GM19395 (cell line): ENCODE data around the gene DUSP22.
"Not testable (repeated sequence)": the region's sequence is repeated elsewhere in the genome, so short reads cannot be mapped to it uniquely, and the experiment has no call there.

ENCODE experiments used
- ATAC-seq: cut with Tn5 transposase; IDR thresholded peaks from one replicate; pipeline ENCODE4 v1.9.1; 2021; ENCODE audit warnings: mild to moderate bottlenecking, moderate library complexity; ENCODE audit not compliant: unreplicated experiment

The DUSP22 gene

DNA sequence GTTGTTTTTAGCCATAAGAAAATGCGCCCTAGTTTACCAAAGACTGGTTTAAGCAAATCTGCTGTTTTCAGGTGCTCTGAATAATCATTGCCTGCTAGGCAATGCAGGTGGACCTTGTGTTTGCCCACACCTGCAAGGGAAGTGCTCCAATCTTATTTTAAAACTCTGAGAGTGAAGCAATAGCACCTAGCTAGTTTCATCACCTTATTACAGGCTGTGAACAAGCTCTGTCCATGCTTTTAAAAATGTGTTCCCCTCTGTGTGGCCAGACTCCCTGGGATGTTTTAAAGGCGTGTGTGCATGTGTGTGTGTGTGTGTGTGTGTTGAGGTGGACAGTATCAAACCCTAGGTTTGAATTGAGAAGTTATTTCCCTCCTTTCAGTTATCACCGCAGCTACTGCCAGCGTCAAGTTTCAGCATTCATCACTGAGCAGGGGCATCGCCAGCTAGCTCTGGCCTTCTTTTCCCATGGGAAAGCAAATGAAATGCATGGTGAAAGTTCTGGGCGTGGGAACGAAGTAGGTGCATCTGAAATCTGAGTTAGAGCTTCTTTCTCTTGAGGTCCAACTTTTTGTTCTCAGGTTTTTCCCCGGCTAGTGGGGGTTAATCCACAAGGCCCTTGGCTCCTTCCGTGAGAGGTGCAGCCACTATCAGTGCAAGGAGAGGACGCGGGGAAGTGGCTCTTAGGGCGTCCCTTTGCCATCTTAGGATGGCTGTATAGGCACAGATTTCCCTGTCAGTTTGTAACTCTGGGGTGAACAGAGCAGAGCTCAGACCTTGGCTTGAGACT lies 30.8 kb downstream of the DUSP22 start:
- ATAC-seq: no peak

DNA sequence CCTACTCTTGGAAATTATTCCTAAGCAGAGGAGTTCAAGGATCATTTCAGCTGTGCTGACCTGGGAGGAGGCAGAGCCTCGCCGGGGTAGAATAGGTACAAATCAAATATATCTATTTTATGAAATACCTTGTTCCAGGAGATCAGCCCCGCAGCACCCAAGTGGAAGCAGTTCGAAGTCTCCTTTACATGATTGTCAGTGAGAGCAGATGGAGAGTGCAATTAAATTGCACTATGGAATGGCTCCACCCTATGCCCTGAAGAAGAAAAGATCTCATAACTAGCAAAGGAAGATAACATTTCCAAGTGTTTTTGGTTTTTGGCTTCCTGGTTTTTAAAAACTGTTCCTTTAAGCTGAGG lies 31.4 kb downstream of the DUSP22 start:
- no peak for ATAC-seq

DNA sequence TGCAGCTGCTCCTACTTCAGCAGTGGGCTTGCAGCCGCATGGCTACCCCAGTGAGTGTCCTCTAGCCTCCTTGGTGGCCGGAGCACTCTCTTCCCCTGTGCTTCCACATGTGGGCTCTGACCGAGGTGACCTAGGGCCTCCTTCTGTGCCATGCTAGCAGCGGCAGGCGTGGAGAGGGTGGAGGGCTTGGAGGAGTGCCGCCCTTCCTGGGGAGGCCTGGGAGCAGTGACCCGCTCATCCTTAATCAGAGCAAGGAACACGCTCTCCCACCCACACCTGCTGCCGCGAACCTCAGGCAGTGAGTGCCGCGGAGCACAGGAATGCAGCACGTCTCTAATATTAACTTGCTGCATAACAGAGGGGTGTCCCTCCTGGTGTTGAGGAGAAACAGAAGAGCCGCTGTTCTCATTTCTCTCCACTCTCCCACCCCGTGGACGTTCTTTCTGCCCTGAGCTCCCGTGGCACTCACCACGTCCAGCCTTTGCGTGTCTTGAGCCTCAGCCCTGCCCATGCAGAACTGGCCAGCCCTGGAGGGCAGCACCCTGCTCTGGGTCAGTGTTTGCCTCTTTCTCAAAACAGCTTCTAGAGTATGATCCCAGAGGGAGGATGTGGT lies 31.9 kb downstream of the DUSP22 start:
- no peak for ATAC-seq

DNA sequence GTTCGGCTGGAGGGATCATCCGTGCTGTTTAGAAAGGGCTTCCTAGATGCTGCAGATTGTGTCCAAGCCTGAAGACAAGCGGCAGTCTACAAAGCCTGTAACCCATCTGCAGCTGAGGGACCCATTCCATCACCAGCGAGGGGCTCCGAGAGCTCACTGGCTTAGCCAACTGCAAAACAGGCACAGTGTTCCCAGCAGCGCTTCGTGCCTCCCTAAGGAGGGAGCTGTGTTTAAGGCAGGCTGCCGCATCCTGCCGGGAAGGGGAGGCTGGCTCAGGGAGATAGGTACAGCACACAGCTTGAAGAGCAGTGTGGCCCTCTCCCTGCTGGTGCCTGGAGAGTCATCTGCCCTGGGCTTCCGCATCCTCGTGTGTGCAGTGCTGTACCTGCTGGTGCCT lies 32.4 kb downstream of the DUSP22 start:
- ATAC-seq: no peak

DNA sequence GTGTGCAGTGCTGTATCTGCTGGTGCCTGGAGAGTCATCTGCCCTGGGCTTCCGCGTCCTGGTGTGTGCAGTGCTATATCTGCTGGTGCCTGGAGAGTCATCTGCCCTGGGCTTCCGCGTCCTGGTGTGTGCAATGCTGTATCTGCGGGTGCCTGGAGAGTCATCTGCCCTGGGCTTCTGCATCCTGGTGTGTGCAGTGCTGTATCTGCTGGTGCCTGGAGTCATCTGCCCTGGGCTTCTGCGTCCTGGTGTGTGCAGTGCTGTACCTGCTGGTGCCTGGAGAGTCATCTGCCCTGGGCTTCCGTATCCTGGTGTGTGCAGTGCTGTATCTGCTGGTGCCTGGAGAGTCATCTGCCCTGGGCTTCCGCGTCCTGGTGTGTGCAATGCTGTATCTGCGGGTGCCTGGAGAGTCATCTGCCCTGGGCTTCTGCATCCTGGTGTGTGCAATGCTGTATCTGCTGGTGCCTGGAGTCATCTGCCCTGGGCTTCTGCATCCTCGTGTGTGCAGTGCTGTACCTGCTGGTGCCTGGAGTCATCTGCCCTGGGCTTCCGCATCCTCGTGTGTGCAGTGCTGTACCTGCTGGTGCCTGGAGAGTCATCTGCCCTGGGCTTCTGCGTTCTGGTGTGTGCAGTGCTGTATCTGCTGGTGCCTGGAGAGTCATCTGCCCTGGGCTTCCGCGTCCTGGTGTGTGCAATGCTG lies 33.0 kb downstream of the DUSP22 start:
- not testable (repeated sequence) for ATAC-seq

DNA sequence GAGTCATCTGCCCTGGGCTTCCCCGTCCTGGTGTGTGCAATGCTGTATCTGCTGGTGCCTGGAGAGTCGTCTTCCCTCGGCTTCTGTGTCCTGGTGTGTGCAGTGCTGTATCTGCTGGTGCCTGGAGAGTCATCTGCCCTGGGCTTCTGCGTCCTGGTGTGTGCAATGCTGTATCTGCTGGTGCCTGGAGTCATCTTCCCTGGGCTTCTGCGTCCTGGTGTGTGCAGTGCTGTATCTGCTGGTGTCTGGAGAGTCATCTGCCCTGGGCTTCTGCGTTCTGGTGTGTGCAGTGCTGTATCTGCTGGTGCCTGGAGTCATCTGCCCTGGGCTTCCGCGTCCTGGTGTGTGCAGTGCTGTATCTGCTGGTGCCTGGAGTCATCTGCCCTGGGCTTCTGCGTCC lies 33.8 kb downstream of the DUSP22 start:
- not testable (repeated sequence) for ATAC-seq

DNA sequence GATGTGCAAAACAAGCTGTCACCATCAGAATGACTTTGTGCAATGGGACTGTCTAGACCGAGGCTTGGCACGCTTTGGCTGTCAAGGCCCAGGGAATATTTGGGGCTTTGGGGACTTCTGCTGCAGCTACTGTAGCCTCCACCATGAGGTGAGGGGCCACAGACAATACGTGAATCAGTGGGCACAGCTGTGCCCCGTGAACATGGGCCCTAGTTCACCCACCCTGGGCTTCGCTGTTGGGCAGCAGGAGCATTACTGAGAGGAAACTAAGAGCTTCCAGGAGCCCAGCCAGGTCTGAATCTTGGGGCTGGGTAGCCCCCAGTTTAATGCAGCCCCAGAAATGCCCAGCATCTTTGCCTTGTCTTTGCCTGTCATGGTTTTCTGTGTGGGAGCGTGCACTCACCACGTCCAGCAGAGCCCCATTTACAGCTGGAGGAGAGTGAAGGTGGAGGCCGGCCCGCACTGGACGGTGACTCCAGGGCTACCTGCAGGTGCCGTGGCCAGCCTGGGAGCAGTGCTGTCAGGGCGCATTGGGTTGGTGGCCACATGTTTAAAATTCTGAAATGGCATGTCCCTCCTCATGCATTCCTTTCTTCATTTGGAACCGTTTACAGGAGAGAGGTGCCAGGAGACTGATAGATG lies 34.7 kb downstream of the DUSP22 start:
- ATAC-seq: no peak

DNA sequence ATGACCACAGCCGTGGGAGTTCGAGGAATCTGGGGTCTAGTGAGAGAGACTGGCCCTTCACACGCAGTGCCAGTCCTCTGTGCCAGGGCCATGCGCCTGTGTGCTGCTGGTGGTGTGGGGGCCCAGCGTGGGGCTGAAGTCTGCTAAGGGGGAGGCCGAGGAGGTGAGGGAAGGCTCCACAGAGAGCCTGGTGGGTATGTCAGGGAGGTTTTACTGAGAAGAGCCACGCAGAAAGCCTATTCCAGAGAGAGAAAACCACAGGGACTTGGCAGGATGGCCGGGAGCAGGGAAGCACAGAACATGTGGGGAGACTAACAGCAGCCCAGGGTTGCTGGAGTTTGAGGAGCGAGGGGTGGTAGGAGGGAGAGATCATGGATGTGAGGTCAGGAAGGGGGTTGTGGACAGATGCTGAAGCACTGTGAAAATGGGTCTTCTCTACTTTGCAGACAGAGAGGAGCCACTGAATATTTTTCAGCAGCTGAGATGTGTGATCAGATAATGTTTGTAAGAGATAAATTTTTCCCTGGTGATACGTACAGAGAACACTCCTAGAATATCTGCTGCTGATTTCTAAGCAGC lies 35.3 kb downstream of the DUSP22 start:
- peak; percentile 3 for ATAC-seq

DNA sequence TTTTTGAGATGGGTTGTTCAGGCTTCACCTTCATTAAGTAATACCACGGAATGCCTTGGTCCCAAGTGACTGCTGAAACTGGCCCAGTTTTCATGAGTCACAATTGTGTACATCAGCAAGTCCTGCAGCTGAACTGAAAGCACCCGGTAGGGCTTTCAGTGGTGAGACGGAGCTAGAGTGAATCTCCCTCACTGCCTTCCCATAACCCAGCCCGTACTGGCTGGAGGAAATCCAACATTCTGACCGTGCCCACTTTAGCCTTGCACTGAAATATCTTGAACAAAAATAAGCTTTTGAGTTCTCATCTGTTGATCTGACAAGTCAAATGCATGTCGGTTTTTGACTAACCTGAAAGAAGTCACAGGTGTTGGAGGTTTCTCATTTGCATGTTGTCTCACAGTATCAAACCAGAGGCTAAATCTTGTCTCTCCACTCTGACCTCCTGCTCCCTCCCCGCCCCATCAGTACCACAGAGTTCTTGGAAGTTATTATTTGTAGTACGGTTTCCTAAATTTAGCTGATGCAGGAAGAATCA lies 35.9 kb downstream of the DUSP22 start:
- ATAC-seq: peak; percentile 79

DNA sequence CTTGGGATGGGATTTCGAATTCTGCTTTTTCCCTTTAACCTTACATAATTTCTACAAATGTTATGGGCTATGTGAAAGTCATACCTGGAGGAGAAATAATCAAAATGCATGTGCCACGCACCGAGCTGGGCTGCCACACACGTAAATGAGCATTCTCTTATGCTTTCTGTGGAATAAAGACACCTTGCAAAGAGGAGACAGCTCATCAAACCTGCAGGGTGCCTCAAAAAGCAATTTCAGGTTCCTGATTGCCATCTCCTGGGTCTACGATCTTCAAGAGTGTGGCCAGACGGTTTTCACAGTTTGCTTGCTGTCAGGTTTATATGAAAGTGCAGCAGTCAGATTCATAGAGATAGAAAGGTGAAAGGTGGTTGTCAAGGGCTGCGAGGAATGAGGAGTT lies 36.6 kb downstream of the DUSP22 start:
- no peak for ATAC-seq

DNA sequence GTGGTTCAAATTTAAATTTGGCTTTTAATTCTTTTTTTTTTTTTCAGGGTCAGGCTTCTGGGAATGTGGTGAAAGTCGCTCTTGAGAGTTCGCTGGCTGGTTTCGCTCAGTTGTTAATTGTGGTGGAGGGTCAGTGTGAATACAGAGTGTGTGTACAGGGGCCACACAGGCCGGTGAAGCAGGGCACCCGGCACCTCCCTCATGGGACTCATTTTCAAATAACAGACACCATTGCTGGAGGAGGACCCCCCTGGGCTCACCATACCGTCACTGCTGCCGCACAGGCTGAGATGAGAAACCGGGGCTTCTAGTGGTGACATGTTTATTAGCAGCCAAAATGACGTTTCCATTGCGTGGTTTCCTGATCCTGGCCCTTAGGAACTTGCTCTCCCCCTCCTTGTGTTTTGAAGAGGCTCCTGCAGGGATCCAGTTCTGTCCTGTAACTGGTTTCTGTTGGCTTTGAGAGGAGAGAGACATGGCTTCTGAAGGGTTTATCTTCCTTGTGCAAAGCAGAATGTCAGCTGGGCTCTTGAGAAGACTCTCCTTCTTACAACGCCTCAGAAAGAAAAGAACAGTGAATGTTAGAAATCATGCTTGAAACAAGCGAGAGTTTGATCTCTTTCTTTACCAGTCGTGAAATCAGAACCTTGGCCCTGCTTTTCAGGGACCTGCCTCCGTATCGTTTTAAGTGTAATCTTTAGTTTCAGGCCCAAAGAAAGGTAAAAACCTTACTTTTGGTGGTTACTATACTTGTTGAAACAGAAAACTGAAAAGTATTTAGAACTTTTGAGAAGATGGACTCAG lies 37.8 kb downstream of the DUSP22 start:
- ATAC-seq: no peak

DNA sequence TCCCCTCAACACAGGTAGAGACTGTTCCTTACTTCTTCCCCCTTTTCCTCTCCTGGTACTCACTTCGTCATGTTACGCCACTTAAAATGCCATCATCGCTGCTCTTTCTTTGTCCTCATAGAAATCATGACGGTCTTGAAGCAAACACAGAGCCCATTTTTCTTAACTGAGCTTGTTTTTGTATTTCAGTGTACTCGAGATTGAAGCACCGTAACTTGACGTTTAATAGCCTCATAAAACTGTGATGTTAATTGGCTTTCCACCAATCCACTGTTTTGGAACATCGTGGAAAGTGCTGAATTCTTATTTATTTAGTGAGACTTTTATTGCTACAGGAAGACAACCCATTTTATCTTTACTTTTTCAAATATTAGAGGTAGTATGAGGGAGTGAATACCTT lies 38.7 kb downstream of the DUSP22 start:
- no peak for ATAC-seq

DNA sequence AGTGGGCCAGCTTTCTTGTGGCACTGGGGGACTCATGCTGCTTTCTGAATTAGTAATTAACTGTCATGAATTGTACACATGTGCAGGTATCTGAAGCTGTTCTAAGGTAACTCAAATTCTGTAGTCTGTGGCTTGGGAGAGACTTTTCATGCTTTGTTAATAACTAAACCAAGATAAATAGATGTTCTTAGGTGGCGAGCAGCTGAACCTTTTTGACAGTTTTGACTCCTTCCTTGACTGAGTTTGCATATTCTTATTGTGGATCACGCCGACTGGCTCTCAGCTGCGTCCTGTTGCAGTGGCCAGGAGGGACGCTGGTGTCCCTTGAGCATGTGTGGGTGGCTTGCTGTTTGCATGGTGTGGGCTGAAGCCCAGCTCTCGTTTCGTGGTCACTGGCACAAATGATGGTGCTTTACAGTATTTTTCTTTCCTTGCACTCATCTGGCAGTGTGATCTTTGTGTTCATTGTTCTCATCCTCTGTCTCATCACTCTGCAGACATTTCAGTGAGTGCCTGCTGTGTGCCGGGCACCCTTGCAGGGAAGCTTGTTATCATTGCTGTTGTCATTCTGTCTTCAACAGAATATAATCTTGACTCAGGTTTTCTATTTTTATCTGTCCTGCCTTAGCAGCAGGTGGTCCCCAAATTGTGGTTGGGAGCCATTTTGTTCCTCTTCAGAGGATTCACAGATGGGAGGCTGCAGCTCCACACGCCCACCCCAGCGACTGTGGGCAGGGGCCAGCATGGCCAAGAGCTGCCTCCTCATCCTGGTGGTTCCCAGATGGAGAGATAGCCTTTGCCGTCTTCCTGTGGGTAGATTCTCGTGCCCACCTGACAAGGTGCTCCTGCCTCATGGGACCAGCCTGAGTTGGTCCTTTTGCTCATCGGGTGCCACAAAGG lies 39.6 kb downstream of the DUSP22 start:
- peak; percentile 54 for ATAC-seq

DNA sequence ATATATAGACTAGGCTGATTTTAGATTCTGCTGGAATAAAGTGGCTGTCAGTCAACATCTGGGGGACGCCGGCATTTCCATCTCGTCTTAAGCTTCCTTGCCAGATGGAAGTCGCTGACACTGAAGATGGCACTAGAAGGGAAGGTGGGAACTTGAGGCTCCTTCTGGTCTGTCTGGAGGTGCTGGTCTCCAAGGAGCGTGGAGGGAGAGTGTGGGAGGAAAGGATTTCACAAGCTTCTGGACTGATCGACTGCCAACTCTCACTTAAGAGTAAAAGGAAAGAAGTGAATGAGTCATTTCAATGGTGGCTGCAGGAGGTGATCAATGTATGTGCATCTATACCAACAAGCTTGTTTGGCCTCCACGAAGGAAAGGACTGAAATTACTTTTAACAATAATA lies 40.4 kb downstream of the DUSP22 start:
- ATAC-seq: no peak

DNA sequence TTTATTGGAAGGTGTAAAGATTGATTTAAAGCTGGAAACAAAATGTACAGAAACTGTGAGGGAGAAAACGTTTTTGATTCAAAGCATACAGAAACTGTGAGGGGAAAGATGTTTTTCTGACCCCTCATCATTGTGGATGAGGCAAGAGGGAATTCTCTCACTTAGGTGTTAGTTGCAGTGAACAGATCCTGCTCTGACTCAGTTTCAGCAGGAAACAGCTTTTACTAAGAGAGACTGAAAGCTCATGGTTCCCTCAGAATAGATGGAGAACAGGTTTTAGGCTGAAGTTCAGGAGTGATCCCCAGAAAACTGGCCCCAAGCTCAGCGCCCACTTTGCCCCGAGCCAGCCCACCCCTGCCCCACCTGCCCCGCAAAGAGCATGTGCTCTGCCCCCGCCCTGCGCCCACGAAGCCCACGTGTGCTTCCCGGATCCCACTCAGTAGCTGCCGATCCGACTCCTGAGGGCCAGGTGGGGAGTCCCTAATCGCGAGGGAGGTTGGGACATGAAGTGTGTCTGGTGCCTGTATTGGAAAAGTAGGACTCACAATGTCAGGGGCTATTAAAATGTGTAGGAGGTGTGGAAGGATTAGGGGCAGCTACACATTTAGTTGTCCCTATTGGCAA lies 41.2 kb downstream of the DUSP22 start:
- no peak for ATAC-seq

DNA sequence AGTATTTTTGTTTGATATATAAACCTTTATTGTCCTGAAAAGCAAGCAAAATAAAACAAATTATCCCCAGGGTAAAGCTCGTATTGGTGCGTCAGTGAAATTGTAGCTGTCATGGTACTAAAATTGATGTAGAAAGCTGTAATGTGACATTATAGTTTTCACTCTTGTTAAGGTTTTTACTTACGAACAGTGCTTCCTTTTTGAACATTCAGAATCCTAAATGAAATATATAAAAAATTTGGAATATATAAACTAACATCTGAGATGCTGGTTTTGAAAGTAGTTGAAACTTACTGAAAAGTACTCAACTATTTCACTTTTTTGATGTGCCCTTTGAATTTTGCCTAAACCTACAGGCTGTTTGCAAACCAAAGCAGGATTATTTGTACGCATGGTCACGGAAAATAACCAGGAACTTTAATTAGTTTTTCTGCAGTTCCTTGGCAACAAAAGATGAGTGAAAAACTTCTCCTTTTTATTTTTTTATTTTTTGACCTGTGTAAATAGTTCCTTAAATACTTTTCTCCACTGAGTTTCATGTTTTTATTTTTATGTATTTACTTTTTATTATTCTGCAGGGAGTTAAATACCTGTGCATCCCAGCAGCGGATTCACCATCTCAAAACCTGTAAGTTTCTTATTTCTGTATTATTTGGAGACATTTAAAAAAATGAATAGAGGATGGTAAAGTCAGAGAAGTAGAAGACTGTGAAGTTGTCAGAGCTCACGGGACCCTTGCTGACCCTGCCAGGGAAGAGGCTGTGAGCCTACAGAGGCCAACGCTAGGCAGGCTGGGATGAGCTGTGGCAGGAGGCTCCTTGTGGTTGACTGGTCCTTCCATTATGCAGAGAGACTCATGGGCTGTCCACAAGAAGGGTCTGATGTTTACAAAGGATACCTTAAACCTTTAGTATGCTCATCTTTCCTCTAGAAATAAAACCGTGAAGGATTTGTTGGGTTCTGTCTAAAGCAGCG lies 42.5 kb downstream of the DUSP22 start:
- no peak for ATAC-seq

DNA sequence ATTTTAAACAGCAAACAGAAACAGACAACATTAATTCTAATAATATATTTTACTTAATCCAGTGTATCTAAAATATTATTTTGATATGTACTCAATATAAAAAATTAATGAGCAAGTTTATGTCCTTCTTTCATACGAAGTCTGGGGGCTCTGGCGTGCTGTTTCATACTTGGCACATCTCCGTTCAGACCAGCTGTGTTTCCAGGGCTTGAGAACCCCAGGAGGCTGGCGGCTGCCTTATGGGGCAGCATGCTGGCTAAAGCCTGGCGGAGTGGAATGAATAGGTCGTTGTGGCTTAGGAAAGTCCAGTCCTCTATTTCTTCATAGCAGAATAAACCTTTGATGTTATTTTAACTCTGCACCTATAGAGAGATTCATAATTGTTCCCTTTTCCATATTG lies 43.3 kb downstream of the DUSP22 start:
- ATAC-seq: no peak
